KMS-11 (cell line): ENCODE measurements around the gene TENM4.

ENCODE experiments used
- H2AFZ ChIP-seq: fragments of 200-600 bp; sonication (generic); 2 replicates; pipeline ENCODE4 v1.6.1; 2016; ENCODE audit warnings: antibody characterized with exemption, mixed run types, low read depth
- H3K27ac ChIP-seq: fragments of 200-600 bp; sonication (generic); 2 replicates; pipeline ENCODE4 v1.6.1; 2016; ENCODE audit warnings: mild to moderate bottlenecking, mixed run types
- H3K27me3 ChIP-seq: fragments of 200-600 bp; sonication (generic); 2 replicates; pipeline ENCODE4 v1.6.1; 2017; ENCODE audit warnings: mild to moderate bottlenecking, low read depth, mixed run types, moderate library complexity; ENCODE audit not compliant: insufficient read depth
- H3K36me3 ChIP-seq: fragments of 200-600 bp; sonication (generic); 2 replicates; pipeline ENCODE4 v1.6.1; 2017; ENCODE audit warnings: mild to moderate bottlenecking, mixed run types; ENCODE audit not compliant: insufficient read depth
- H3K4me1 ChIP-seq: fragments of 200-600 bp; sonication (generic); 2 replicates; pipeline ENCODE4 v1.6.1; 2016; ENCODE audit warnings: mild to moderate bottlenecking, low read depth, mixed run types; ENCODE audit not compliant: poor library complexity, severe bottlenecking
- H3K4me2 ChIP-seq: fragments of 200-600 bp; sonication (generic); 2 replicates; pipeline ENCODE4 v1.7.0; 2016; ENCODE audit warnings: mild to moderate bottlenecking, mixed run types
- H3K4me3 ChIP-seq: fragments of 200-600 bp; sonication (generic); IDR thresholded peaks from 2 replicates; pipeline ENCODE4 v1.6.1; 2017; ENCODE audit warnings: low read depth, low read length, mixed read lengths; ENCODE audit not compliant: insufficient read depth
- H3K79me2 ChIP-seq: fragments of 200-600 bp; sonication (generic); 2 replicates; pipeline ENCODE4 v1.6.1; 2016; ENCODE audit warnings: low read depth, mixed run types; ENCODE audit not compliant: insufficient read depth
- H3K9ac ChIP-seq: fragments of 200-600 bp; sonication (generic); 2 replicates; pipeline ENCODE4 v1.6.1; 2016; ENCODE audit warnings: mild to moderate bottlenecking, mixed run types
- H4K20me1 ChIP-seq: fragments of 200-600 bp; sonication (generic); 2 replicates; pipeline ENCODE4 v1.6.1; 2016; ENCODE audit warnings: mild to moderate bottlenecking, mixed run types; ENCODE audit not compliant: insufficient read depth
- CTCF ChIP-seq: fragments of 200-600 bp; sonication (generic); conservative IDR thresholded peaks from 2 replicates; pipeline ENCODE4 v1.6.1; 2017; ENCODE audit warnings: low read depth, mild to moderate bottlenecking, antibody characterized with exemption, low read length, moderate library complexity, mixed read lengths

TENM4 gene

DNA sequence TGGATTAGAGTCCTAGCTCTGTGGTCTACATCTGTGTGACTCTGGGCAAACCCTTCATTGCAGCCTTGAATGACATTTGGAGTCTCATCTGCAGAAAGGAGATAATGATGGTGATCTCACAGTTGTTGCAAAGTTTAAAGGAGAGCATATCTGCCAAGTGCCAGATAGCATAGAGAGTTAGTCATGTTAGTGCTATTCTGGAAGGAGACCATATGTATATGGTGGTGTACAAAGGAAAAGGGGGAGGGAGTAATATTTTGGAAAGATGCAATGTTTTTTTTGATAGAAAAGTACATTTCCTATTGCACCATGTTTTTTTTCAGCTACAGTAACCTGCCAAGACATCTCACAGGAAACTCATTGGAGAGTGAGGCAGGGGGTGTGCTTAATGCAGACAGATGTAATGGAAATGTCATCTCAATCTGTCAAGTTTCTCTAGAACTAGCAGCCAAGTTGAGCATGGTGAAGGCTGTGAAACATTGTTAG is 774.1 kb downstream of the TENM4 start:
- Histone ChIP-seq H2AFZ (no peak overlapping the region), H3K4me3 (no peak overlapping the region), H3K9ac (no peak overlapping the region), H3K27me3 (no peaks in the 10 kb centered on the region), H3K27ac (no peak overlapping the region), H3K4me2 (no peak overlapping the region), H3K36me3 (no peaks in the 10 kb centered on the region), H3K79me2 (no peaks in the 10 kb centered on the region), H4K20me1 (no peaks in the 10 kb centered on the region), H3K4me1 (no peaks in the 10 kb centered on the region)
- no peak for TF ChIP-seq CTCF

GRCh38 chr11:78664636-78665035 is 776.2 kb downstream of the TENM4 start:
- H2AFZ ChIP-seq: no peak overlapping the region
- H3K4me1 ChIP-seq: no peaks in the 10 kb centered on the region
- H3K4me3 ChIP-seq: no peak overlapping the region
- H3K79me2 ChIP-seq: no peaks in the 10 kb centered on the region
- no peak overlapping the region for H3K27ac ChIP-seq
- no peak for TF ChIP-seq CTCF
- no peaks in the 10 kb centered on the region for H3K27me3 ChIP-seq
- H3K36me3 ChIP-seq: no peaks in the 10 kb centered on the region
- no peak overlapping the region for H3K4me2 ChIP-seq
- H3K9ac ChIP-seq: no peak overlapping the region
- no peaks in the 10 kb centered on the region for H4K20me1 ChIP-seq

DNA sequence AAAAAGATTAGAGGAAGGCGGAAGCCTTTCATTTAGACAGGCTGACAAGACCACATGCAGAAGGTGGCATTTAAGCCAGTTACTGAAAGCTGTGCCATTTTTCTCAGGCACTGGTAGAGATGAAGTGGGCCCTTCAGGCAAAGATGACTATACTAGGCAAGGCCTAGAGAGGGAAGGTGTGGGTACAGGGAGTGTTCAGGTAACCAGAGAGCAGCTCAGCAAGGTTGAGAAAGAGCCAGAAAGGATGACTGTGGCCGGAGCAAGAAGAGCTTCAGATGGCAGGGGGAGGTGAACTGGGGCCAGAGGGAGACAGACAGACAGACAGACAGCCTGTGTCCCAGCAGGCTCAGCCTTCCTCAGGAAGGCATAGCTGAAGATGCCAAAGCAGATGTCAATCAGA is 778.0 kb downstream of the TENM4 start:
- Histone ChIP-seq H3K27ac (no peak overlapping the region), H3K27me3 (no peaks in the 10 kb centered on the region), H3K4me1 (no peaks in the 10 kb centered on the region), H3K9ac (no peak overlapping the region), H4K20me1 (no peaks in the 10 kb centered on the region), H3K79me2 (no peaks in the 10 kb centered on the region), H2AFZ (no peak overlapping the region), H3K4me3 (no peak overlapping the region), H3K36me3 (no peaks in the 10 kb centered on the region), H3K4me2 (no peak overlapping the region)
- no peak for TF ChIP-seq CTCF

DNA sequence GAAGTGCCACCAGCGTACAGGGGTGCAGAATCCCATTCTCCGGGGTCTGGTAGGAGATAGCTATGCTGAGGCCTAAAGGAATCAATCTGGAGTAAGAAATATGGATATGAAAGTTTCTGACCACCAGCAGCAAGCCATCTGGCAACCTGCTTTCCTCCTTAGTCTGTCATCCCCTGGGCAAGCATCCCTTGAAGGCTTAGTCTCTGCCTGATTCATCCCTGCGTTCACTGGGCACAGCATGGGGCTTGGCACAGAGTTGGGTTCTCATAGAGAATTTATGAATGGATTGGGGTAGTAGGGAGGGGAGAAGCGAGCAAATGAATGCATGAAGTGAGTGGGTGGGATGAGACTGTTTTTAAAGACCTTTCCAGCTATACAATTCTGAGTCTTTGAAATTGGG is 780.4 kb downstream of the TENM4 start:
- H3K4me2 ChIP-seq: no peak overlapping the region
- no peak overlapping the region for H3K27ac ChIP-seq
- no peak overlapping the region for H3K4me3 ChIP-seq
- no peak overlapping the region for H3K9ac ChIP-seq
- H4K20me1 ChIP-seq: no peaks in the 10 kb centered on the region
- no peaks in the 10 kb centered on the region for H3K79me2 ChIP-seq
- no peak overlapping the region for H2AFZ ChIP-seq
- no peaks in the 10 kb centered on the region for H3K4me1 ChIP-seq
- TF ChIP-seq CTCF: no peak
- H3K36me3 ChIP-seq: no peaks in the 10 kb centered on the region
- H3K27me3 ChIP-seq: no peaks in the 10 kb centered on the region
